ENCODE data around the gene IPP.

DNA sequence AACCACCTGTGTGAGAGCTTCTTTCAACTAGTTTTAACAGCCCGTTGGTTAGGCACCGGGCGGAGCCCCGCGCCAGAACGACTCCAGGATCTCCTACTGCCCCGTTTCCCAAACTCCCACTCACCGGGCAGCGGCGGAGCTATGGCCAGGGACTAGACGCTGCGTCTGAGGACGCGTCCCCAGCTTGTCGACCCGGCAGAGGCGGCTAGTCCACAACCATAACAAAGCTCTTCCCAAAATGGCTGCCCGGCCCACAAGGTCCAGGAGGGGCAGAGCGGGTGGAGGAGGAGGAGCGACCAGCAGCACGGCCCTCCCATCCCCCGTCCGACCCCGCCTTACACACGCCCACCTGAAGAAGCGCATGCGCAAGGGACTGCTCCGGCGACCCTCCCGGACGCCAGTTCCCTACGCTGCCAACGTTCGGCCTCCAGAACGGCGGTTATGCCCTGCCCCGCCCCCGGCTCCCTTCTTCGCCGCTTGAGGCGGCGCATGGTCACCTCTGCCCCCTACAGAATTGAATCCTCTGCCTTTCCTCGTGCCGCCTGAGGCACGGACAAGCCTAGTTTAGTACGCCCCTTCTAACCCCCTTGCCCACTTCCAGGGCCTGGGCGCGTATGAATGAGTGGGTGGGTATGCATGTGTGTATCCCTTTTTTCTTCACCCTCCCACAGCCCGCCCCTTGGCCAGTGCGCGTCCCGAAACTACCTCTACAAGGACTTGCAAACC lies 64.0 kb downstream of the IPP start, which contains the start of gene GPBP1L1:
- TF ChIP-seq FOXK2 (IDR thresholded peaks at IDR 0.05) (no peak), NFRKB (IDR thresholded peaks at IDR 0.05) (no peak)

Data from HEK293T (cell line).